GM19395 (cell line): ENCODE measurements around the gene RXRB.

ENCODE experiments used
- ATAC-seq: cut with Tn5 transposase; IDR thresholded peaks from one replicate; pipeline ENCODE4 v1.9.1; 2021; ENCODE audit warnings: mild to moderate bottlenecking, moderate library complexity; ENCODE audit not compliant: unreplicated experiment

The RXRB gene

GRCh38 chr6:33198159-33198852 is 2.2 kb downstream of the RXRB start:
- ATAC-seq, result no peak

- no peak for ATAC-seq
These were observed 2.9 kb downstream of the RXRB start for GRCh38 chr6:33197431-33198048.

DNA sequence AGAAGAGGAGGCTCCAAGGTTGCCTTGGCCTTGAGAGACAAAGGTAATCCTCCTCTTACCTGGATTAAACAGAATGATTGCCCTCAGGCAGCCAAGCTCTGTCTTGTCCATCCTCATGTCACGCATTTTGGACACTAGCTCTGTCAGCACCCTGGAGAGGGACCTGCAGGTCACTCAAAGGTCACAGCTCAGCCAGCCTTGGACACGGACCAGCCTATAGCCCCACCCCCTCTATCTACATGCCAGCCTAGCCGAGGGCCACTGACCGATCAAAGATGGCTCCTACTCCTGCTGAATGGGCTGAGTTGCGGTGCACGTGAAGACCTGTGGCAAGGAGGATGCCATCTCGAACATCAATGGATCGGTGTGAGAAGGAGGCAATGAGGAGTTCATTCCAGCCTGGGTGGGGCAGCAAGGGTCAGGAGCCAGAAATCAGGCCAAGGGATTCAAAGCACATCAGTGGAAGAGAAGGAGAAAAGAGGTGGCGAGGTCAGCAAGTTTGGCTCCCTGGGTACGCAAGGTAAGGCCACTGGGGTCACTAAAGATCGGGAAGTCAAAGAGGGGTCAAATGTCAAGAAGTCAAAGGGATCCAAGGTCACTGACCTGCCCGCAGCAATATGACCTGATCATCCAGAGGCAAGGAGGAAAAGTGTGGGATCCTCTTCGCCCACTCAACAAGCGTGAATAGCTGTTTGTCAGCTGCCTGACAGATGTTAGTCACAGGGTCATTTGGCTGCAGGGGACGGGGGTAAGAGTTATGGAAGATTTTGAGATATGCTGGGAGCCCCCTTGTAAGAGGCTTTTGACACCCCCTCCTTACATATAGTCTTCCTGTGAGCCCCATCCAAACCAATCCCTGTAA is 4.9 kb downstream of the RXRB start:
- no peak for ATAC-seq

DNA sequence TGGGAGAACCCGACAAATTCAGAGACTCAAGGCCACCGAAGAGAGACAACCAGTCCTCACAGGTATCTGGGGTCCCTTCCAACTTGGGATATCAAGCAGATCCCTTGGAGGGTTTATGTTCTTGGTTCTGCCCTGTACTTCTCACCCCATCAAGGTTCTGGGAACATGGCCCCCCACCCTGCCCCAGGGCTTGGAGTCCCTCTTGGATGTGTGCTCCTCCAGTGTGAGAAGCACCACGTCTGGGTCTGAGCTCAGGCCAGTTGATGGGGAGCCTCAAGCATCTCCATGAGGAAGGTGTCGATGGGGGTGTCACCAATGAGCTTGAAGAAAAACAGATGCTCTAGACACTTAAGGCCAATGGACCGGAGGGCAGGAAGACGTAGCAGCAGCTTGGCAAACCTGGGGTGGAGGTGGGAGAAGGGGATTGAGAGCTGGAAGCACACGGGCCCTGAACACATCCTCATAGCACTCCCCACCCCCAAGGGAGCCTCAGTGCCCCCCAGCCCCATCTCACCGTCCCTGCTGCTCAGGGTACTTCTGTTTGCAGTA is 6.0 kb downstream of the RXRB start:
- ATAC-seq, result no peak

GRCh38 chr6:33193619-33194018 is 6.8 kb downstream of the RXRB start:
- ATAC-seq, result no peak

DNA sequence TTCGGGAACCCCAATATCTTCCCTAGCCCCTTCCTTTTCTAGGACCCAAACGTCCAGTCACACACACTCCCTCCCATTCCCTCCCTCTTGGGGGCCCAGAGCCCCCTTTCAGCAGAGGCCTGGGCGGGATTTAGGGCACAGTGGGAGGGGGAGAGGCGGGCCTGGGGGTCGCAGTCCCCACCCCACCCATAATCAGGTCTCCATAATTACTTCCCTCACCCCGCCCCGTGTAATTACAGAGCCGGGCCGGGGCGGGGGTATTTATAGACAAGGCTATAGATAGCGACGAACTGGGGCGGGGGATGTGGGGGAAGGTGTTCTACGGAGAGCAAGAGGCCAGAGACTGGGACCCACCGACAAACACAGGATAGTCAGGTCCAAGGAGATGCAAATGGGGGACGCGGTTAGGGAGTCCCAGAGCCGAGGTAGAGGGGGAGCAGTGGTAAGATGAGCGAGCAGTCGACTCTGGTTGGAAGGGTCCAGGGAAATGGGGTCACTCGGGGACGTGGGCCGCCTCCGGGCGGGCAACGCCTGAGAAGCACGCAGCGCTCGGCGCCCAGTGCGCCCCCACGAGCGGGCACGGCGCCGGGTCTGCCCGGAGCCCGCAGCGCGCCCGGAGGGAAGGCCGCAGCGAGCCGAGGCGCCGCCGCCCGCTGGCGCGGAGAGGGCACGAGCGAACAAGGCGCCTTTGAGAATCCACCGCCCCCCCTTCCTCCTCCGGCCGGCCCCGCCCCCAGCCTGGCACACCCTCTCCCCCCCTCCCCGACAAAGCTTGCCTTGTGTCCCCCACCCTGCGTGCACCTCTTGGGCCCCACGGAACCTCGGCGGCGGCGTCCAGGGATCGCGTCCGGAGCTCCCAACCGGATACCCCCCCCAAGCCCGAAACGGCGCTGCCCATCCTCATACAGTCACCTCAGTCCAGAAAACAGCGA is 7.5 kb downstream of the RXRB start:
- ATAC-seq, result no peak

GRCh38 chr6:33192105-33192646 is 8.3 kb downstream of the RXRB start, which contains the start of gene COL11A2:
Gene COL11A2, minus strand, starts transcription at chr6:33192467. Its CDS starts 227 bp downstream, at chr6:33192240.
- ATAC-seq, result no peak

DNA sequence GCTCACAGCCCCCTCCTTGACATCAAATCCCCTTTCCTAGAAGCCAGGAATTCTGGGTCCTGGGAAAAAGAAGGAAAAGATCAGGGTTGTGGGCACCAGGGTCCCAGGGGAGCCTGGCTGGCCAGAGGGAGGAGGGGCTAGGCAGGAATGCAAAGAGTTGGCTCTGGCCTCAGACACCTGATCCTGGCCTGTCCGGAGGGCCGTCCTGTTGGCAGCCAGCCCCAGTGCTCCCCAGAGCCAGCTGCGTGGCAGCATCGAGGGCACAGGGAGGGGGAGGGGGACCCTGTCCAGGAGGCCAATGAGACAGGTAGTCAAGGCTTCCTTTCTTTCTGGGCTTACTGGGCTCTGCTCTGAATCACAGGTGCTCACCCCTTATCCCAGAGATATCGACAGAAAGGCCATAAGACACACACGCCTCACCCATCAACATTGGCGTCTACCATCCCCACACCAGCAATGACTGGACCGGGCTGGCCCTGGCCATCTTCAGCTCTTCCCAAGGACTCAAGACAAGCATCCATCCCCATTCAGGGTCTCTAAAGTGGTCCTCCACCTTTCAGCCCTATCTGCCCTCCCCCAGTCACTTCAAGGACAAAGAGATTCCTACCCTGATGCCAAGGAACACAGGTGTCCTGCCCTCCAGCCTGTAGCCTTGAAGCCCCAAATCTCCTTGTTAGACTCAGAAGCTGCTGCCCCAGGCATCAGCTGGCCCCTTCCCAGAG is 8.9 kb downstream of the RXRB start:
- ATAC-seq, result no peak

- ATAC-seq, result no peak
These were observed 9.9 kb downstream of the RXRB start for GRCh38 chr6:33190504-33191107.

DNA sequence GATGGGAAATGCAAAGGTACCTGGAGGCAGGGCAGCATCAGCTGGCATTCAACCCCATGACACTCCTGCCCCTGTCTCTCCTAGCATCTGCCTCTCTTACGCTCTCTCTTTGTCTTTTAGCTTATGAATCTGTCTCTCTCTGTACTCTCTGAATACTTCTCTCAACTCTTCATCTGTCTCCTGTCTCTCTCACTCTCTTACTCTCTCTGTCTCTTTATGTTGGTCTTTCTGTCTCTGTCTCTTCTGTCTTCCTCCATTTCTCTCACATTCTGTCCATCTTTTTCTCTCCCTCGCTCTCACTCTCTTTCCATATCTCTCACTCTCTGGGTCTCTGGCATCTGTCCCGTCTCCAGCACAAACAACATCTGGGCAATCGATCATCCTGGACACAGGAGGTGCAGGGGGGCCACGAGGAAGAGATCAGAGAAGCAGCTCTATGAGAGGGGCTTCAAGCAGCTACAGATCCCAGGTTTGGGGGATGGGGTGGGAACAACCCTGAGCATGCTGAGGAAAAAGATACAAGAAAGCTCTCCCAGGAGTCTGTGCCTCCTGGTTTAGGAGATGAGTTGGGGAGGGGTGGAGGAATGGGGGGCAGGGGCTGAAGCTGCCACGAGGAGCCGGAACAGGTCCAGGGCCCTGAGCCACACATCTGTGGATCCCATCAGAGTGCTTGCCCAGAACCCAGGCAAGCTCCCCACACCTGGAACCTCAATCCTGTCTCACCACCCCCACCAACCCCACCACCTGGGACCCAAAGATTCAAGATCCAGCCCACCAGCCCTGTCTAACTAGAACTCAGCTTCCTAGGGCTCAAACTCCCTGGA is 10.6 kb downstream of the RXRB start:
- ATAC-seq, result no peak

- ATAC-seq, result no peak
These were observed 11.3 kb downstream of the RXRB start for GRCh38 chr6:33189164-33189563.

DNA sequence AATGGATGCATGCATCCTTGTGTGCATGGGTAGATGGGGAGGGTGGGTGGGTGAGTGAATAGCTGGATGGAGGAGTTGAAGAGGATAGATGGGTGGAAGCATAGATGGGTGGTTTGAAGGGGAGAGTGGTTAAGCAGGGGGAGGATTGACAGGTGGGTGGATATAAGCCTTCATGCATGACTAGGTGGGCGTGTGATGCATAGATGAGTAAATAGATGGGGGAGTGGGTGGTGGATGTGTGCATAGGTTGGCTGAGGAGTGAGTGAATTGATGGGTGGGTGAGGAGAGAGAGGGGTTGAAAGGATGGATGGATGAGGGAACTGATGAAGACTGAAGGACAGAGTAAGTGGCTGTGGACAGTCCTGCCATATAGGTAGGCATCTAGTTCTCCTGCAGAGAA is 12.7 kb downstream of the RXRB start:
- ATAC-seq, result no peak

- ATAC-seq, result no peak
These were observed 14.7 kb downstream of the RXRB start for GRCh38 chr6:33185654-33186187.

DNA sequence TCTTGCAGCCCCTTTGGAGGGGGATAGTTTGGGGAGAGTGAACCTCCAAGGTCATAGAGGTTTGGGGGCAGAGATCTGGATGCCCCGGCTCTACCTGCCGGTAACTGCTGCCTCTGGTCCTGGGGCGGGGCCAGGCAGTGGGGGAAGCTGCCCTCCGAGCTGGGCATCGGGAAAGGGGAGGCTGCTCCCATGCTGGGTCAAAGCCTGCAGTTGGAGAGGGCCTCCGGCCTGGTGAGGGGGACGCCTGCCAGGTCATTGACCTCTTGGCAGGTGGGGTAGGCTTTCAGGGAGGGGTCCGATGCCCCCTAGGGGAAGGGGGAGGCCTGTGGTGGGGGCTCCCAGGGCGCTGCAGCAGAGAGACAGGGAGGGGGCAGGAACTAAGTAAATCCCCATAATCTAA is 15.3 kb downstream of the RXRB start:
- no peak for ATAC-seq

- no peak for ATAC-seq
These were observed 17.3 kb downstream of the RXRB start for GRCh38 chr6:33183071-33183683.

- no peak for ATAC-seq
These were observed 19.3 kb downstream of the RXRB start for GRCh38 chr6:33181141-33181540.

DNA sequence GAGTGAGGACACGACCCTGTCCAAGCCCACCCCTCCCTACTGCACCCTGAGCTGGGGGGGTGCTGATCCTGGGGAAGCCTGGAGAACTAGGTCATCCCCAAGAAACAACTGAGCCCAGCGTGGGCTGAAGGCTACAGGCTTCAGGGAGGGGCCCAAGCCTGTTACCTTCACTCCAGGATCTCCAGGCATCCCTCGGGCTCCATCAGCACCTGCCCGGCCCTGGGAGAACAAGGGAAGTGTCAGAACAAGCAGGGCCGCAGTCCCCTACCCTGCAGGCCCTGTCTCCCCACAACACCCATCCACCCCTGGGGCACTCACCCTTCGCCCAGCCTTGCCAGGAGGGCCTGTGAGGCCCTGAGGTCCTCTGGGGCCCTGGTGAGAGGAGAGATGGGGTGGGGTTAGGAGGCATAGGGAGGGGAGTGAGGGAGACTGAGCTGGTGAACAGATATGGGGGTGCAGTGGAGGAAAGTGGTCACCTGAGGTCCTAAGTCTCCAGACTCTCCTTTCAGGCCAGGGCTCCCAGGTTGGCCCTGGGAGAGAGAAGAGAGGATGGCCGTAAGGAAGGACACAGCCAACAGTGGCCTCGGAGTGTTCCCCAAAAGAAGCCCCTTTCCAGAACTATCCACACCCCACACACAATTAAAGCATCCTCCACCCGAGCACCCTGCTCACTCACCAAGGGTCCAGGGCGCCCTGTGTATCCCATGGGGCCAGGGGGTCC is 21.6 kb downstream of the RXRB start:
- no peak for ATAC-seq
